ENCODE results near the gene KRT13.
"Not testable (repeated sequence)": the region's sequence is repeated elsewhere in the genome, so short reads cannot be mapped to it uniquely, and the experiment has no call there.

Gene KRT13

GRCh38 chr17:41505007-41505808 is at the start of gene KRT13:
TSS of gene KRT13 (minus strand) at chr17:41505612. CDS start at chr17:41505550, 62 bp downstream.
- no peak for DNase-seq (ENCODE audit: low spot score)

DNA sequence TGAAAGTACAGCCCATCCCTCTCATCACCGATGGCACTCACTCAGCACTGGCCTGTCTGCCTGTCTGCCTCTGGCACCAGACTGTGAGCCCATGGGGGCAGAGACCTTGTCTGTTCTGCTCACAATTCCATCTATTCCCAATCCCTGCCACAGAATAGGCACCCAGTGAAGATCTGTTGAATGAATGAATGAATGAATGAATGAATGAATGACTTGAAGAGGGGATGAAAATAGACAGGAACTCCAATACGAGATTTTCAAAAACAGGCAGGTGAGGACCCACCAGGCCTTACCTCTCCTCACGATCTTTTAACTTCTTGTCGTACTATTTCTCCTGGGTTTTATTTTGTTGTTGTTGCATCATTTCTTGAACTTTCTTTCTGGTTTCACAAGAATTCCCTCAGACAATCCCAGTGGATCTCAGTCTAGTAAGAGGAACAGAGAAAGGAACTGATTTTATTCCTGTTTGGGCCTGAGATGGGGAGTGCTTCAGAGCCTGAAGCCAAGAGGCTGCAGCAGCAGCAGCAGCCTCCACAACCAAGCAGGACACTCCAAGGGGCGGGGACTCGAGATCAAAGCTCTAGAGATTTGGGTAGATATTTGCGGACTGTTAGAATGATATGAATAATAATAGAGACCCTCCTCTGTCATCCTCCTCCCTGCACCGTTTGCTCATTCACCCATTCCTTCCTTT is 48.7 kb upstream of the KRT13 start:
- no peak for DNase-seq (ENCODE audit: low spot score)

- no peak for DNase-seq (ENCODE audit: low spot score)
Measured at GRCh38 chr17:41553176-41553575, 47.8 kb upstream of the KRT13 start.

DNA sequence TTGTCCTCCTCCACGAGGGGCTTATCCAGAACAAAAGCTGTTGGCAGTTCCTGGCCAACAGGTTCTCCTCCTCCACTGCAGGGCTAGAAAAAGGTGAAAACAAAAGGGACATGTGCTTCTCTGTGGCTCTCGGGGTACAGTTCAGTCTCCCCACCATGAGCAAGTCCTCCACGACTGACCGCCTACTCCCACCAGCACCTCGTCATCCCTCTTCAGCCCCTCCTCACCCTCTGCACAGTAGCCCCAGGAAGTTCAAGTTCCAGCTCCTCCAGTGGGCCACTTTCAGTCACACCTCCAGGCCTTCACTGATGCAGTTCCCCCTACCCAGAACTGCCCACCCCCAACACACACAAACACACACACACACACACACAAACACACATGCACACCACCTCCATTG is 47.0 kb upstream of the KRT13 start:
- DNase-seq (ENCODE audit: low spot score), result no peak

GRCh38 chr17:41551365-41551764 is 46.0 kb upstream of the KRT13 start:
- no peak for DNase-seq (ENCODE audit: low spot score)

DNA sequence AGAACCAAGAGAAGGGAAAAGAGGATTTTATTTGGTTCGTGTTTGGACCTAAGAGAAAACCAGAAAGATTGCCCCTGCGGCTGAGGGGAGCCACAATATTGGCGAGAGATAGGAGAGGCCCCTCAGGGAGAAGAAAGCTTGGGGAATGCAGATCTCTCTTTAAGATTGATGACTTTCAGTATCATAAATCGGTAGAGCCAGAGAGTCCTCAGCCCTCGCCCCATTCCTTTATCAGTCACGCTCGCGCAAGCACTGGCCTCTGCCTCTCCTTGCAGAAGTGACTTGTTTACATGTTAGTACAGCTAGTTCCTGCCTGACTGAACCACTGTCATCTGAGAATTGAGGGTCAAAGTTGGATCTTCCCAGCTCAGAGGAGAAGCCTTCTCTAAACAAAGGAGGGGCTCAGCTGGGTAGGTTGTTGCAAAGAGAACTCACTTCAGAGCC is 44.2 kb upstream of the KRT13 start:
- DNase-seq (ENCODE audit: low spot score), result no peak

DNA sequence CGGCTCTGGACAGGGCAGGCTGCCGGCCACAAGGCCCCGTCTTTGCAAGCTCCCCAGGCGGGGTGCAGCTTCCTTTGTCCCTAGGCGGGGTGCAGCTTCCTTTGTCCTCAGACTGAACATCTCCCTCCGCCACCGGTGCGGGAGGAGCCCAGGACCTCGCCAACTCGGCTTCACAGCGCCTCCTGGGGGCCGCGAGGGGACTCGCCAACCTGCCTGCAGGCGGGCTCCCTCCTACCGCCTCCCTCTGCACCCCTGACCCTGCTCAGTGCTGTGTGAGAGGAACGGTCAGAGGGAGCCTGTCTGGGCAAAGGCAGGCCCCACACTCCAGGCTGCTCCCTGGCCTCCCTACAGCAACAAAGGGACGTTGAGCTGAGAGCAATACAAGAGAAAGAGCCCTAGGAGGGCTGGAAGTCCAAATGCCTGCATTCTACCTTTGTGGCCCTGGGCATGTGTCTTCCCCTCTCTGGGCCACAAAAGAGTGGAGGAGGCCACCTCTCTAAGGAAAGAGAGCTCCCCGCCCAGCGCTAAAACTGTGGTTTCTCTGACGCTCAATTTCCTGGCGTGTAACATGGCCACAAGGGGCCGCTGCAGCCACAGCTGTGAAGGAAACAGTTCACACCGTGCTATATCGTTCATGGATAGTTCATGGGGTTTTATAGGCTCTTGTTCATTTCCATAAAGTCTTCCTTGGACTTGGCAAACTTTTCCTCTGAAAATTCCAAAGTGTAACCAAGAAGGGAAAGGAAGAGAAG is 43.6 kb upstream of the KRT13 start:
- peak; percentile 81 for DNase-seq (ENCODE audit: low spot score)

DNA sequence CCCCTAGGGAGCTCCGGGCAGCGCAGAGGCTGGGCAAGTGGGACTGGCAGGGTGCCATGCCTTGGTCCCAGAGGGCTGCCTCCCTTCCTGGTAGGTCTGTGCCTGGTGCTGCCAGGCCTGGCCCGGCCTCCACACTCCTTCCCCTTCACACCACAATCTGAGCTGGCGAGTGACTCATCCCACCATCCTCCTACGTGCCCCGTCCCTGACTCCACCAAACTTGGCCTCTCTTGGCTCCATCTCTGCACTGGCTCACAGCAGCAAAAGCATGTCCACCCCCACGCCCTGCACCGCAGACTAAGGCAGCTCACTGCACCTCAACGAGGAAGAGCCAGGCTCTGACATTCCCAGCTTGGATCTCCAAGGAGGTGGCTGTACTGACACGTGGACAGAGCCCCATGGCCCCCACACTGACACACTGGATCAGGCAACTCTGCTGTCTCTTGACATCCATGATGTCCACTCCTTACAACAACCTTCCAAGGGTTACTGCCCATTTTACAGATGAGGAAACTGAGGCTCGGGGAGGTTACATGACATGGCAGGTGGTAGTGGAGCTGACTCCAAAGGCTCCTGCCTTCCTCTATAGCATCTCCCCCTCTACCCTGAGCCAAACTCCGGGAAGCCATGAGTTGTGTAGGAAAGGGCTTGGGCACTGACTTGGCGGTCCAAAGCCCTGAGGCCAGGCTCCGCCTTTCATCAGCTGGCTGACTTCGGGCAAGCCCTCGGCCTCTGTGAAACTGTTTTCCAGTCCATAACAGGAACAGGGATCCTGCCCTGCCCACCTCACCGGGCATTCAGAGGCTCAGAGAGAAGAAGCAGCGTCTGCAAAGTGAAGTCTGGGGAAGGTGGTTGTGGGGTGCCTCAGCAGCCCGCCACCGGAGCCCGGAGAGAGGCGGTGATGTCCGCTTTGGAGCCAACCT is 42.8 kb upstream of the KRT13 start:
- peak; percentile 95 for DNase-seq (ENCODE audit: low spot score)

DNA sequence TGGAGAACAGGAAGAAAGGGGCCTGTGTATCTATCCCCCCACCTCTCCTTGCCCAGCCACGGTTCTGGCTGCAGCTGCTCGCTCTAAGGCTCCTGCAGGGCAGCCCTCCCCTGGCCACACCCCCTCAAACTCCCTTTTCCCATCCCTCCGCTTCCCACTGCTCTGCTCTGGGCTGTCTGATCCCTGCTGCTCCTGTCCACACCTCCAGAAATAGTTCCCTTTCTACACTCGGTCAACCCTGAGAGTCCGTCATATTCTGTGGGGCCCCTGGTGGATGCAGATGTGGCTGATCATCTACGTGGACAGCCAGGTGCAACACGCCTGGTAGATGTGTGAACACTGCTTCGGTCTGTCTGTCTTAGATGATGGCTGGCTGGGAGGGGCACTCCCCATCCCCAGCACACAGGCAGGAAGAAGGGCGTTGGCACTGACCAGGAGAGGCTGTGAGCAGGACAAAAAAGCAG is 42.0 kb upstream of the KRT13 start:
- DNase-seq (ENCODE audit: low spot score), result no peak

DNA sequence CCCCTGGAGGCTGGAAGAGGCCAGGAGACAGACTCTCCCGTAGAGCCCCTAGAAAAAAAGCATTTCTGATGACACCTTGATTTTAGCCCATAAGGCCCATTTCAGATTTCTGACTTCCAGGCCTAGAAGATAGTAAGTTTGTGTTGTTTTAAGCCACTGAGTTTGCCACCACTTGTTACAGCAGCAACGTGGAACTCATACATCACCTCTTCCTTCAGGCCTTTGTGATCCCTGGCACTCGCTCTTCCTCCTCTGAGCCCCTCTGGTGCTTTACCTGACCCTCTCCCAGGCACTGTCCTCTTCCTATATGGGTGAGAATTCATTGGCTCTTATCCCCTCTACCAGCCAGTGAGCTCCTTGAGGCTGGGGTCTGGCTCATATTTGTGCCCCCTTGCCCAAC is 41.4 kb upstream of the KRT13 start:
- no peak for DNase-seq (ENCODE audit: low spot score)

GRCh38 chr17:41545829-41546410 is 40.5 kb upstream of the KRT13 start:
- DNase-seq (ENCODE audit: low spot score), result no peak

DNA sequence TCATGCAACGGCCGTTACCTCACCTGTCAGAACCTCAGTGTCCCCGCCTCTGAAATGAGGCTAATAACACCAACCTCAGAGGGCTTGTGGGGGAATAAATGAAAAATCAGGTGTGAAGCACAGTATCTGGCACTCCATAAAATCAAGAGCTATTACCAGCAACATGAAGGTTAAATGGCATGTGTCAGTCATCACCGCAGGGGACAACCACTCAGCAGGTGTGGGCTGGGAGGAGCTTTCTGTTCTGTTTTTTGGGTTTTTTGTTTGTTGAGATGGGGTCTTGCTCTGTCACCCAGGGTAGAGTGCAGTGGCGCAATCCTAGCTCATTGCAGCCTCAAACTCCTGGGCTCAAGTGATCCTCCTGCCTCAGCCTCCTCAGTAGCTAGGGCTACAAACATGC is 39.5 kb upstream of the KRT13 start:
- DNase-seq (ENCODE audit: low spot score), result no peak

DNA sequence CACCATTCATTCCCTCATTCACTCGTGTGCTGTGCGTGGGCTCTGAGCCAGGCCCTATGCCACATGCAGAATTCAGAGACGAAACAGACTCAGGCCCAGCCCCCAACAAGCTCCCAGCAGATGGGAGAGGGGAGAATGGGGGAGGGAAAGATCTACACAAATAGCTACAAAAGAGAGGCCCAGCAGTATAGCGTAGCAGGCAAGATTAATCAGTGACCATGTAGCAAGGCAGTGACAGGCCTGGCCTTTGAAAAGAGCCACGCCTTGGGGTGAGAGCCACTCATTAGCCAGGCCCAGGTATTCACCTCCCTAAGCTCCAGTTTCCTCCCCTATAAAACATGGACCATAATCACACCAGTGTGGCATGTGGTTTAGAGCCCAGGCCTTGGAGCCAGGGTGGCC is 39.1 kb upstream of the KRT13 start:
- DNase-seq (ENCODE audit: low spot score), result no peak

DNA sequence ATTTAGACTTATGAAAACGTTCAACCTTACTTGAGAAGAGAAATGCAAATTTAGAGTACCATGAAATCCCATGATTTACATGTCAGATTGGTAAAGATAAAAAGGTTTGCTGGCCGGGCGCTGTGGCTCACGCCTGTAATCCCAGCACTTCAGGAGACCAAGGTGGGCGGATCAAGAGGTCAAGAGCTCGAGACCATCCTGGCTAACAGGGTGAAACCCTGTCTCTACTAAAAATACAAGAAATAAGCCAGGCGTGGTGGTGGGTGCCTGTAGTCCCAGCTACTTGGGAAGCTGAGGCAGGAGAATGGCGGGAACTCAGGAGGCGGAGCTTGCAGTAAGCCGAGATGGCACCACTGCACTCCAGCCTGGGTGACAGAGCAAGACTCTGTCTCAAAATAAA is 37.4 kb upstream of the KRT13 start:
- DNase-seq (ENCODE audit: low spot score), result not testable (repeated sequence)

DNA sequence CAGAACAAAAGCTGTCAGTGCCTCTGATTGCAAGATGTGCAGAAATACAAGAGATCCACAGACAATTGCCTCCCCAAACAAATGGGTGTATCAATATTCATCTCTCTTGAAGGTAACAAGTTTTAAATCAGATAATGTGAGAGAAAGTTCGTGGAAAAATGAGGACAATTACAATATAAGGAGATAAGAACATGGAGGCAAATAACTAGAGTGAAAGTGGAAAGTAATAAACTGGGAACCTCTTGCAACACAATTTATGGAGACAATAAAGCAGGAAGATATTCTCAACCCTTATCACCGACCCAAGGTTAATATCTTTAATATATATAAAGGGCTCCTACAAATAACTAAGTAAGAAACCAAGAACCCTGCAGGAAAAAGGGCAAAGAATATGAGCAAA is 36.9 kb upstream of the KRT13 start:
- DNase-seq (ENCODE audit: low spot score), result no peak

- no peak for DNase-seq (ENCODE audit: low spot score)
Measured at GRCh38 chr17:41540921-41541625, 35.7 kb upstream of the KRT13 start.

DNA sequence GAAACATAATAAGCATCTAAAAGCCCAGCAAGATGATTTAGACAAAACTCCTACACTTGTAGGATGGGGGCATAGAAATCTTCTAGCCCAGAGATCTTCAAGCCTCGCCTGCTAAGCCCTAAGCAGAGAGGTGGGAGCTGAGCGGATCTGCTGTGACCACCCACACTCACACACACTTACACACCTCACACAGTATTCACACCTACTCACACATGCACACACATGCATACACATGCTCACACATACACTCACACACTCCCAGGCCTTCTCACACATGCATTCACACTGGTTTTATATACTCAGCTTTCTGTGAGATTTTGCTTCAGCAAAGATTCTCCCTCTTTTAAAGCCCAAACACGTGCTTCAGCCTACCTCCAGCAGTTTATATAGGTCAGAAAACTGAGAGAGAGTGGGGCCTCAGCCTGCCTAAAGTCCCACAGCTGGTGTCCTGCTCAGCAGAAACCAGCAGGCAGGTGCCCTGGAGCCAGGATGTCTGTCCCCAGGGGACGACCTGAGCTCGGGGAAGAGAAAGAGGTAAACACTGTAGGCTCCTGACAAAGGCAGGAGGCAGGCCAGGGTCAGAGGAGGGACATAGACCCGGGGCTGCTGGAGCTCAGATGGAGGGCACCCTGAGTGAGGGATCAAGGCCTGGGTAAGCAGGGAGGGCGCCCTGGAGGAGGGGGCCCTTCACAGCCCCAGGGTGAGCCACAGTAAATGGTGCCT is 34.7 kb upstream of the KRT13 start:
- no peak for DNase-seq (ENCODE audit: low spot score)

DNA sequence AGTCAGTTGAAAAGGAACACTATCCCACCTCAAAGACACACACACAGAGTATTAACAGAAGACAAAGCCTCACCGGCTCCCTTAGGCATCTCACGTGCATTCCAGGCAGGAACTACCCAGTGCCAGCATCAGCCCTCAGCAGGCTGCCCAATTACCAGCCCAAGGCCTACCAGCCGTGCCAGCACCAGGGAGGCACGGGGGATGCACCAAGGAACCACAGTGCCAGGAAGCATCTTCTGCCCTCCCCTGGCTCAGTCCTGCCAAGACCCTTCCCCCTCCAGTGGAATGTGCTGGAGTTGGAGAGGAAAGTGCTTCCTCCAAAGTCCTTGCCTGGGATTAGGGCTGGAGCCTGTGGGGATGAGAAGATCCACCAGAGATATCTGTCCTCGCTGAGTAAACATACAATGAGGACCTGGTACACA is 33.7 kb upstream of the KRT13 start:
- no peak for DNase-seq (ENCODE audit: low spot score)

- peak; percentile 76 for DNase-seq (ENCODE audit: low spot score)
Measured at GRCh38 chr17:41538565-41538991, 33.2 kb upstream of the KRT13 start.

DNA sequence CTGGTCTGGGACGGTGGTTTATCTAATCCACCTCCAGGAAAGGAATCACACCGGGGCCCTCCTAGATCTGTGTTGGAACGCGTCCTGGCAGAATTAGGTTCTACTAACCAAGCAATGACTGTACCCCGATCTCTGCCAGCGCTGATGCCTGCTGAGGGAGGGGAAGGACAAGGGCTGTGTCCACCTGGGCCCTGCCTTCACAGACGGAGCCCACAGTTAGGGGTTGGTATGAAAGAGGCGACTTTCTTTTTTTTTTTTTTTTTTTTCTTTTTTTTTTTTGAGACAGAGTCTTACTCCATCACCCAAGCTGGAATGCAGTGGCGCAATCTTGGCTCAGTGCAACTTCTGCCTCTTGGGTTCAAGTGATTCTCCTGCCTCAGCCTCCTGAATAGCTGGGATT is 32.6 kb upstream of the KRT13 start:
- DNase-seq (ENCODE audit: low spot score), result no peak

Measured in hepatic stellate cell (primary cell).